ENCODE results near the gene JOSD1. TPM values are rescaled to one million over a fixed set of nuclear protein-coding genes. Genes with fewer than 3 reads are reported as not detected.

JOSD1 gene
- total RNA-seq: 40.6 and 46.3 TPM in 2 replicates
- long read RNA-seq, partial matches to known transcripts: 0 of 23 reads
- long read RNA-seq, other reads (novel, unspliced or antisense): 22 of 23 reads

- H3K27me3 Mint-ChIP-seq: no peaks in the 10 kb centered on the region
- peak within 1 kb of the TSS; percentile 92 for H3K4me3 Mint-ChIP-seq (ENCODE audit: low read depth)
- H3K4me1 Mint-ChIP-seq (ENCODE audit: low read depth): peaks cover 44% of the 10 kb centered on the region
- H3K9me3 Mint-ChIP-seq (ENCODE audit: low read depth): no peaks in the 10 kb centered on the region
- peaks cover 2% of the 10 kb centered on the region for H3K36me3 Mint-ChIP-seq (ENCODE audit: insufficient read depth)
- TF ChIP-seq CTCF (IDR thresholded peaks at IDR 0.05; ENCODE audit: unreplicated experiment): peak; percentile 12
- H3K27ac Mint-ChIP-seq: peak within 1 kb of the TSS; percentile 100
- peak; percentile 94 for DNase-seq (ENCODE audit: low spot score, unreplicated experiment)
These were observed at the start of gene JOSD1 for GRCh38 chr22:38700789-38701628. Gene JOSD1, minus strand, starts transcription at chr22:38700943. Its CDS starts 956 bp downstream, at chr22:38699987.

GRCh38 chr22:38750104-38750503 is 49.4 kb upstream of the JOSD1 start:
- Mint-ChIP-seq H3K36me3 (ENCODE audit: insufficient read depth) (peaks cover 7% of the 10 kb centered on the region), H3K27me3 (no peaks in the 10 kb centered on the region), H3K9me3 (ENCODE audit: low read depth) (no peaks in the 10 kb centered on the region), H3K4me3 (ENCODE audit: low read depth) (no peak overlapping the region), H3K27ac (no peak overlapping the region), H3K4me1 (ENCODE audit: low read depth) (peaks cover 13% of the 10 kb centered on the region)
- TF ChIP-seq CTCF (IDR thresholded peaks at IDR 0.05; ENCODE audit: unreplicated experiment): no peak
- DNase-seq (ENCODE audit: low spot score, unreplicated experiment): no peak

- Mint-ChIP-seq H3K27ac (no peak overlapping the region), H3K4me3 (ENCODE audit: low read depth) (no peak overlapping the region), H3K9me3 (ENCODE audit: low read depth) (no peaks in the 10 kb centered on the region), H3K36me3 (ENCODE audit: insufficient read depth) (peaks cover 9% of the 10 kb centered on the region), H3K4me1 (ENCODE audit: low read depth) (peaks cover 3% of the 10 kb centered on the region), H3K27me3 (no peaks in the 10 kb centered on the region)
- no peak for TF ChIP-seq CTCF (IDR thresholded peaks at IDR 0.05; ENCODE audit: unreplicated experiment)
- DNase-seq (ENCODE audit: low spot score, unreplicated experiment): no peak
These were observed 47.9 kb upstream of the JOSD1 start for GRCh38 chr22:38748487-38749136.

- Mint-ChIP-seq H3K27me3 (no peaks in the 10 kb centered on the region), H3K36me3 (ENCODE audit: insufficient read depth) (peaks cover 12% of the 10 kb centered on the region), H3K27ac (no peak overlapping the region), H3K9me3 (ENCODE audit: low read depth) (no peaks in the 10 kb centered on the region), H3K4me1 (ENCODE audit: low read depth) (no peaks in the 10 kb centered on the region), H3K4me3 (ENCODE audit: low read depth) (no peak overlapping the region)
- TF ChIP-seq CTCF (IDR thresholded peaks at IDR 0.05; ENCODE audit: unreplicated experiment): no peak
- DNase-seq (ENCODE audit: low spot score, unreplicated experiment): no peak
These were observed 45.1 kb upstream of the JOSD1 start for GRCh38 chr22:38745676-38746460.

- no peak for TF ChIP-seq CTCF (IDR thresholded peaks at IDR 0.05; ENCODE audit: unreplicated experiment)
- Mint-ChIP-seq H3K4me1 (ENCODE audit: low read depth) (no peaks in the 10 kb centered on the region), H3K36me3 (ENCODE audit: insufficient read depth) (peaks cover 12% of the 10 kb centered on the region), H3K4me3 (ENCODE audit: low read depth) (no peak overlapping the region), H3K9me3 (ENCODE audit: low read depth) (no peaks in the 10 kb centered on the region), H3K27me3 (no peaks in the 10 kb centered on the region), H3K27ac (no peak overlapping the region)
- DNase-seq (ENCODE audit: low spot score, unreplicated experiment): no peak
These were observed 44.2 kb upstream of the JOSD1 start for GRCh38 chr22:38744981-38745380.
